Transverse colon (tissue), 3 donors: ENCODE measurements around the gene SSR3.

Source experiments
- POLR2A ChIP-seq: fragments of 450-650 bp; IDR thresholded peaks from one replicate; pipeline ENCODE4 v1.6.1; 2016; ENCODE audit warnings: antibody characterized with exemption, mild to moderate bottlenecking, moderate library complexity
- TF ChIP-seq, protein P1 (sequence below), 5 experiments: fragments of 200-600 bp in 3 of 5; fragments of 450-650 bp in 2 of 5; sonication (generic) in 3 of 5; IDR thresholded peaks; 1 replicate in 2 of 5; 2 replicates in 3 of 5; pipeline ENCODE4 v1.5.1; 2016 to 2017; ENCODE audit warnings: antibody characterized with exemption in 5 of 5, inconsistent platforms in 3 of 5, mild to moderate bottlenecking in 2 of 5, moderate library complexity in 1 of 5

- TF ChIP-seq, protein P1, sequence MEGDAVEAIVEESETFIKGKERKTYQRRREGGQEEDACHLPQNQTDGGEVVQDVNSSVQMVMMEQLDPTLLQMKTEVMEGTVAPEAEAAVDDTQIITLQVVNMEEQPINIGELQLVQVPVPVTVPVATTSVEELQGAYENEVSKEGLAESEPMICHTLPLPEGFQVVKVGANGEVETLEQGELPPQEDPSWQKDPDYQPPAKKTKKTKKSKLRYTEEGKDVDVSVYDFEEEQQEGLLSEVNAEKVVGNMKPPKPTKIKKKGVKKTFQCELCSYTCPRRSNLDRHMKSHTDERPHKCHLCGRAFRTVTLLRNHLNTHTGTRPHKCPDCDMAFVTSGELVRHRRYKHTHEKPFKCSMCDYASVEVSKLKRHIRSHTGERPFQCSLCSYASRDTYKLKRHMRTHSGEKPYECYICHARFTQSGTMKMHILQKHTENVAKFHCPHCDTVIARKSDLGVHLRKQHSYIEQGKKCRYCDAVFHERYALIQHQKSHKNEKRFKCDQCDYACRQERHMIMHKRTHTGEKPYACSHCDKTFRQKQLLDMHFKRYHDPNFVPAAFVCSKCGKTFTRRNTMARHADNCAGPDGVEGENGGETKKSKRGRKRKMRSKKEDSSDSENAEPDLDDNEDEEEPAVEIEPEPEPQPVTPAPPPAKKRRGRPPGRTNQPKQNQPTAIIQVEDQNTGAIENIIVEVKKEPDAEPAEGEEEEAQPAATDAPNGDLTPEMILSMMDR (IDR thresholded peaks at IDR 0.05): no peak
- no peak for TF ChIP-seq POLR2A
Observed at GRCh38 chr3:156561533-156561932, 6.6 kb upstream of the SSR3 start.
